Subcutaneous abdominal adipose tissue (tissue), 5 donors: ENCODE measurements around the gene CTNNBIP1.

Experiments
- H3K27ac ChIP-seq: one replicate; pipeline ENCODE4 v1.7.0; 2013; ENCODE audit warnings: low read depth, mild to moderate bottlenecking, inconsistent platforms, low read length, moderate library complexity
- H3K27me3 ChIP-seq, 5 donors: one replicate each; pipeline ENCODE4 v1.7.0; 2013; ENCODE audit warnings: low read length in 5 of 5, inconsistent platforms in 1 of 5; ENCODE audit not compliant: control insufficient read depth in 5 of 5, insufficient read depth in 4 of 5
- H3K36me3 ChIP-seq, 5 donors: one replicate each; pipeline ENCODE4 v1.7.0; 2013; ENCODE audit warnings: low read length in 5 of 5; ENCODE audit not compliant: control insufficient read depth in 5 of 5, insufficient read depth in 5 of 5
- H3K4me1 ChIP-seq, 5 donors: one replicate each; pipeline ENCODE4 v1.7.0; 2013; ENCODE audit warnings: low read length in 5 of 5, mild to moderate bottlenecking in 3 of 5, moderate library complexity in 1 of 5; ENCODE audit not compliant: control insufficient read depth in 5 of 5, insufficient read depth in 5 of 5
- H3K4me3 ChIP-seq, 5 donors: one replicate each; pipeline ENCODE4 v1.7.0; 2013; ENCODE audit warnings: low read length in 5 of 5, low read depth in 1 of 5
- H3K9ac ChIP-seq, 5 donors: one replicate each; pipeline ENCODE4 v1.7.0; 2013; ENCODE audit warnings: low read length in 5 of 5, mild to moderate bottlenecking in 4 of 5, moderate library complexity in 3 of 5
- H3K9me3 ChIP-seq, 5 donors: one replicate each; pipeline ENCODE4 v1.7.0; 2013; ENCODE audit warnings: low read length in 5 of 5; ENCODE audit not compliant: control insufficient read depth in 5 of 5
- donor health status: healthy.
- donor health status: healthy.
- donor health status: healthy.
- donor health status: healthy.
- donor health status: healthy.

The CTNNBIP1 gene

DNA sequence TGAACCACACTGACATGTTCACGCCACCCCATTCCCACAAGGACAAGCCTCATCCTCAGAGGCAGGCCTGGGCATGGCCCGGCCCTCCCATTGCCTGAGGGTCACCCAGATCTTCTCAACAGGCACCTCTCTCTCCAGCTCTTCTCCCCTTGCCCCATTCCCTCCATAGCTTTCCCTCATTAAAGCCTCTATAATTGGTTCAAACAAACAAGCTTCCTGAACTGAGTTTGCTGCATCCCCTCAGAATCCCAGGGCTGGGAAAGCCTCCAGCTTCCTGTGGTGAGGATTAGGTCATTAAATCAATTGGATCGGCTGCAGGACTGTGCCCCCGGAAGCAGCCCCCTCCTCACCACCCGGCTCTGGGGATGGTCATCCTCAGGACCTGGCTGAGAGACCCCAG, 18.9 kb downstream of the CTNNBIP1 start:
- Histone ChIP-seq H3K4me1 (peaks cover 0 to 79% (median 25%) of the 10 kb centered on the region in 5 donors), H3K9me3 (no peaks in the 10 kb centered on the region)

DNA sequence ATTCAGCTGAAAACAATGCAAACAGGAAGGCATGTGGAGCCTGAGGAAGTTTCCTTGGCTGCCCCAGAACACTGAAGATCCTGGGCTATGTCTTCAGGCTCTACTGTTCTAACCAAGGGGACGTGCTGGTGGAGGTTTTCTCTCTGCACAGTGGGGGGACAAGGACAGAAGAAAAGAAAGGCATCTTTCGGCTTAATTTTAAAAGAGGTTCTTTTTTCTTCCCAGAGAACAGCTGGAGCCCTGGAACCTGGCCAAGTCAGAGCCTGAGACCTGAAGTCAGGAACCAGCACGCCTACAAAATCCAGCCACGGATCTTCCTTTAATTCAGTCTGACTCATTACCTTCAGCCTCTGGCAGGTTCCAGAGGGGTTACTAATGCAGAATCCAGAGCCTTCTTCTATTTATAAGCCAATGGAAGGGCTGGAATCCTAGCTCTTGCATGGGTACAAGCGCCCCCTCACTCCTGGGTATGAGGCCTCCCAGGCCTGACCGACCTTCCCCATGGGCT, 19.8 kb downstream of the CTNNBIP1 start:
- Histone ChIP-seq H3K27ac (peak overlapping the region; percentile 77), H3K9ac (no peak overlapping the region), H3K27me3 (no peaks in the 10 kb centered on the region), H3K36me3 (peaks cover 0 to 21% (median 14%) of the 10 kb centered on the region in 5 donors), H3K4me1 (peaks cover 0 to 78% (median 25%) of the 10 kb centered on the region in 5 donors), H3K9me3 (no peaks in the 10 kb centered on the region), H3K4me3 (no peak overlapping the region)

More for the DNA sequence above, 18.9 kb downstream of the CTNNBIP1 start:
- peak overlapping the region; percentile 77 for H3K27ac ChIP-seq
- no peak overlapping the region for H3K4me3 ChIP-seq
- H3K36me3 ChIP-seq: peaks cover 0 to 19% (median 14%) of the 10 kb centered on the region in 5 donors
- H3K9ac ChIP-seq: peak overlapping the region in 1 of 5 donors; percentile 23
- H3K27me3 ChIP-seq: no peaks in the 10 kb centered on the region

DNA sequence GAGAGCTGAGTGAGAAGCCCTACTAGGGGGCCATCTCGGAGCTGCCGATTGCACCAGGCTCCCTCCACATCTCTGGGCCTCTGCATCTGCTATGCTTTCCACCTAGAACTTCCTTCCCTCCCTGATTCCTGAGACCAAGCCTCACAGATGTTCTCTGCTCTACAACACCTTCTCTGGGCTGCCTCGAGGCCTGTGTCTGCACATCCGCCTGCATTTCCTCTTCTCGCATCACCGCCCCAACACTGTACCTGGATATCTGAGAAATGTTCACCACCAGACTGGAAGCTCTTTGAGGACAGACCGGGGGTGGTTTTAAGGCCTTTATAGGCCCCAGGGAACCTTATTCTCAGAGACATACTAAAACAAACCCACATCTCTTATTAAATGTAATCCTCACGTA, 20.7 kb downstream of the CTNNBIP1 start:
- peak overlapping the region; percentile 77 for H3K27ac ChIP-seq

DNA sequence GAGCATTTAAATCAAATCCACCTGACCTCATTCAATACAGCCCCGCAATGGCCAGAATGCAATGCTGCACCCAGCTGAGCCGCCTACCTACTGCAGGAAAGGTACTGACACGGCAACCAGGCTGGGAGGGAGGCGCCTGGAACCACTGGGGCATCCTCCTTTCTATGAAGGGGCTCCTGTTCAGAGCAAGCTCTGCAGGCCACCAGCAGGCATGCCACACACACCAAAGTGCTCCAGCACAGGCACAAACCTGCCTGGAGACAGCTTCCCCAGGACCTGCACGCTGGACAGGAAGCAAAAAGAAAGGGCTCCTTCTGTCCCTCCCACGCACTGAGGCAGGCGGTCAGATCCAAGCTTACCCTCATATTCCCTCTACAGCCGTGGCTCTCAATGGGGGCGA, 21.2 kb downstream of the CTNNBIP1 start:
- no peaks in the 10 kb centered on the region for H3K27me3 ChIP-seq
- peaks cover 0 to 79% (median 36%) of the 10 kb centered on the region in 5 donors for H3K4me1 ChIP-seq
- H3K9me3 ChIP-seq: no peaks in the 10 kb centered on the region
- peak overlapping the region; percentile 77 for H3K27ac ChIP-seq
- H3K36me3 ChIP-seq: peaks cover 0 to 26% (median 14%) of the 10 kb centered on the region in 5 donors
- H3K4me3 ChIP-seq: no peak overlapping the region
- H3K9ac ChIP-seq: no peak overlapping the region

More for the DNA sequence above, 20.7 kb downstream of the CTNNBIP1 start:
- H3K4me3 ChIP-seq: no peak overlapping the region
- no peaks in the 10 kb centered on the region for H3K27me3 ChIP-seq
- no peaks in the 10 kb centered on the region for H3K9me3 ChIP-seq
- peaks cover 0 to 79% (median 31%) of the 10 kb centered on the region in 5 donors for H3K4me1 ChIP-seq
- peaks cover 0 to 26% (median 14%) of the 10 kb centered on the region in 5 donors for H3K36me3 ChIP-seq
- no peak overlapping the region for H3K9ac ChIP-seq

DNA sequence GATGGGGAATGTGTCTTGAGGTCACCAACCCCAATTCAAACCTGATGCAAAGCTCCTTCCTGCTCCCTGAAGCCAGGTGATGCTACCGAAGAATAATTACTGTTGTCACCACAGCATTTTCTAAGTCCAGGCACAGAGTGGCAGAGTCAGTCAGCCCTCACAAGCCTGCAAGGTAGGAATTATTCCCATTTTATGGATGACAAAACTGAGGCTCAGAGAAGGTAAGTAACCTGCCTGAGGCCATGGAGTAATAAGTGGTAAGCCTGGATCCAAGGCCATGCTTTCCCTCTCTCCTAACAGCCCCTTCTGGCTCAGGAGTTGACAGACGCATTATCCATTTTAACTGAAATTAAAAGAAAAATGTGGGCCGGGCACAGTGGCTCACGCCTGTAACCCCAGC, 23.0 kb downstream of the CTNNBIP1 start:
- H3K4me3 ChIP-seq: no peak overlapping the region
- peaks cover 0 to 80% (median 37%) of the 10 kb centered on the region in 5 donors for H3K4me1 ChIP-seq
- no peak overlapping the region for H3K27ac ChIP-seq

DNA sequence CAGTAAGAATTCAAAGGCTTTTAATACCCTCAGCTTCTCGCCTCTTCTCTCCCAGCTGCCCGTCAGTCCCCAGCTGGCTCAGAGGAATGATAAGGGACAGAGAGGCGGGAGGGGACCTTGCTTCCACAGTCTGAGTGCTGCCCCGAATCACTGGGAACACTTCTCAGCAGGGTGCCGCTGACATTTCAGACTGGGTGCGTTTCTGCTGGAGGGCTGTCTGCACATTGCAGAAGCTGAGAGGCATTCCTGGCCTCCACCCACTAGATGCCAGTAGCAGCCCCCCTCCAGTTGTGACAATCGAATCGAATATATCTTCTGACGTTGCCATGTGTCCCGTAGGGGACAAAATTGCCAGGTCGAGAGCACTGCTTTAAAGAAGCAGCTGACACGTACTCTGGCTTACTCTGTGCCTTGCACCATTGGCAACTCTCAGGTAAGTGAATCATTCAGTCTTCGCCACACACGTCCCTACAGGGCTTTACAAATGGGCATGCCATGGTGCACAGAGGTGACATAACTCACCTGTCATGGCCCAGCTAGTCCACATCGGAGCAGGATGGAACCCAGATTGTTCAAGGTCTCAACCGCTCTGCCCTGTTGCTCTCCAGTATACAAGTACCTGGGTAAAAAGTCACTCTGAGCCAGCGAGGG, 23.9 kb downstream of the CTNNBIP1 start:
- H3K9me3 ChIP-seq: no peaks in the 10 kb centered on the region
- H3K36me3 ChIP-seq: peaks cover 0 to 39% (median 18%) of the 10 kb centered on the region in 5 donors
- H3K4me1 ChIP-seq: peaks cover 0 to 78% (median 43%) of the 10 kb centered on the region in 5 donors
- H3K27ac ChIP-seq: no peak overlapping the region
- H3K4me3 ChIP-seq: no peak overlapping the region
- H3K9ac ChIP-seq: no peak overlapping the region
- no peaks in the 10 kb centered on the region for H3K27me3 ChIP-seq

More for the DNA sequence above, 23.0 kb downstream of the CTNNBIP1 start:
- Histone ChIP-seq H3K9ac (no peak overlapping the region), H3K27me3 (no peaks in the 10 kb centered on the region), H3K36me3 (peaks cover 0 to 38% (median 18%) of the 10 kb centered on the region in 5 donors), H3K9me3 (no peaks in the 10 kb centered on the region)

DNA sequence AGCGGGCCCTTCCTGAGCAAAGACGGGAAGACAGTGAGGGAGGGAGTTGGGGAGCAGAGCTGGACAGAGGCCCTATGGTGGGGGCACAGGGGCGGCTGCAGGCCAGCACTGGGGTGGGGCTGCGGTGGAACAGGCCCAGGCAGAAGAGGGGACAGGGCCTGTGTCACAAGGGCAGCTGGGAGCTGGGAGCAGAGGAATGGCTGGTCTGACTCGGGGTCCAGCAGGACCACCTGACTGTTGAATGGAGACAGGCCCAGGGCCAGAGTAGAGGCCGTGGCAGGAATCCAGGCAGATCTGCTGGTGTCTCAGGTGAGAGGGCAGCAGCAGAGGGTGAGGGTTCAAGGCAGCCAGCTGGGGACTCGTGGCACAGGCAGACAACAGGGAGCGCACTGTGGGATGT, 25.3 kb downstream of the CTNNBIP1 start:
- no peaks in the 10 kb centered on the region for H3K27me3 ChIP-seq
- peaks cover 0 to 42% (median 19%) of the 10 kb centered on the region in 5 donors for H3K36me3 ChIP-seq
- H3K4me3 ChIP-seq: no peak overlapping the region
- no peaks in the 10 kb centered on the region for H3K9me3 ChIP-seq
- H3K9ac ChIP-seq: peak overlapping the region in 1 of 5 donors; percentile 1
- peaks cover 0 to 64% (median 32%) of the 10 kb centered on the region in 5 donors for H3K4me1 ChIP-seq
- peak overlapping the region; percentile 30 for H3K27ac ChIP-seq

DNA sequence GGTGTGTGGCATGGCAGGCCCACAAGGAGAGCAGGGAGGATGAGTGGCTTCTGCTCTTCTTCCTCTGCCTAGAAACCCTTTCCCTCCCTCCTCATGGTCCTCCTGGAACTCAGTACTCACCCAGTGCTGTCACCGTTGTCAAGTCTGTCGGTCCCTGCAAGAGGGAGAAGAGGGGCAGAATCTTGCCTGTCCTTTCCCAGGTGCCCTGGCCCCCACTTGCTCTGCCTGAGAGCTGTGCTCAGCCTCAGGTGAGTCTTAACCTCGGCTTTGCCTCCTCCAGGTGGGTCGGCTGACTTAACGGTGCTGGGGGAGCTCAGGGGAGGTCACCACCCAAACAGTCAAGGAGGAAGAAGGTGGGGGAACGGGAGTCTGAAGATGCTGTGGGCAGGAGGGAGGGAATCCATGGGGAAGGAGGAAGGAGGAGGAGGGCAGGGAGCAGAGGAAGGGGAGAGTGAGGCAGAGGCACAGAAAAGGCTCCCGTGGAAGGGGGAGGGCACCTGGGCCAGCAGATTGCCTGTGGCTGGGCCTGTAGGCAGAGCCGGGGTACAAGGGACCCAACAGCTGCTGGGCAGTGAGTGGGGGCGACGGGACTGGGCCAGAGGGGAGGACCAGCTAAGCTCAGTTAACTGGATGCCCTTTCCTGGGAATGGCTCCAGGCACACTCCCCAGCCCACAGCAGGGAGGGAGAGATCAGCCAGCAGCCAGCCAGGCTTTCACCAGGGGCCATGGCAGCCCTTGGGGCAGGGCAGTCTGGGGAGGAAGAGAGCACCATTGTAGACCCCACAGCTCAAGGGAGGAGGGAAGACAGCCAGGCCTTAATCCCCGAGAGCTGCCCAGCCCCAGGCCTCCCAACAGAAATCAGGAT, 26.3 kb downstream of the CTNNBIP1 start:
- H3K36me3 ChIP-seq: peaks cover 0 to 37% (median 16%) of the 10 kb centered on the region in 5 donors
- no peak overlapping the region for H3K4me3 ChIP-seq
- H3K27ac ChIP-seq: peak overlapping the region; percentile 30
- H3K27me3 ChIP-seq: no peaks in the 10 kb centered on the region
- H3K9me3 ChIP-seq: no peaks in the 10 kb centered on the region
- peaks cover 0 to 54% (median 22%) of the 10 kb centered on the region in 5 donors for H3K4me1 ChIP-seq
- peak overlapping the region in 2 of 5 donors; percentile 1 to 38 for H3K9ac ChIP-seq

DNA sequence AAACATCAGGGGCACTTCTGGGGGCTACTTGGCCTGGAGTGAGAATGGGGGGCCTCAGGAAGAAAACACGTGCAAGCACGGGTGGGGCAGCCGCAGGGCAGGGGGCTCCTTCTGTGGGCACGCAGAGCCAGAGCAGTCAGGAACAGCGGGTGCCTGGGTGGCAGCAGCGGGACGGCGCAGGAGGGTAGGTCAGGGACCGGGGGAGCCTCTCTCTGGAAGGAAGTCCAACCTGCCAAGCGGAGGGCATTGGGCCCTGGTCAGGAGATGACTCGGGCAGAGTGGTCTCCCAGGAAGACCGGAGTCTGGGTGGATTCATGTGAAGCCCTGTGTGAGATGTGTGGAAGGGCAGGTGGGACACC, 27.1 kb downstream of the CTNNBIP1 start:
- peaks cover 0 to 37% (median 12%) of the 10 kb centered on the region in 5 donors for H3K36me3 ChIP-seq
- no peak overlapping the region for H3K27ac ChIP-seq
- no peak overlapping the region for H3K4me3 ChIP-seq
- no peaks in the 10 kb centered on the region for H3K27me3 ChIP-seq
- peak overlapping the region in 1 of 5 donors; percentile 12 for H3K9ac ChIP-seq
- H3K9me3 ChIP-seq: no peaks in the 10 kb centered on the region
- peaks cover 0 to 58% (median 21%) of the 10 kb centered on the region in 5 donors for H3K4me1 ChIP-seq
